SU-DHL-6 (cell line): ENCODE data around the gene CIAO3.

Experiments used
- CTCF ChIP-seq: fragments of 200-600 bp; sonication (generic); IDR thresholded peaks from one replicate; pipeline ENCODE4 v1.5.1; 2017; ENCODE audit warnings: antibody characterized with exemption, mild to moderate bottlenecking, low read length, moderate library complexity; ENCODE audit not compliant: insufficient read depth, poor library complexity, severe bottlenecking
- EZH2phosphoT487 ChIP-seq: fragments of 200-600 bp; sonication (generic), shearing (Covaris generic); conservative IDR thresholded peaks from 2 replicates; pipeline ENCODE4 v1.6.1; 2018; ENCODE audit warnings: mild to moderate bottlenecking, antibody characterized with exemption, low read length, moderate library complexity, mixed read lengths

- TF ChIP-seq CTCF (no peak), EZH2phosphoT487 (no peak)
These were observed 60.2 kb downstream of the CIAO3 start for GRCh38 chr16:680625-680945.
